HG02588 (cell line): Measurements from ENCODE around the gene PHRF1.

Source experiments
- ATAC-seq: cut with Tn5 transposase; IDR thresholded peaks from one replicate; pipeline ENCODE4 v1.9.1; 2021; ENCODE audit warnings: mild to moderate bottlenecking, moderate library complexity; ENCODE audit not compliant: unreplicated experiment

PHRF1 gene

DNA sequence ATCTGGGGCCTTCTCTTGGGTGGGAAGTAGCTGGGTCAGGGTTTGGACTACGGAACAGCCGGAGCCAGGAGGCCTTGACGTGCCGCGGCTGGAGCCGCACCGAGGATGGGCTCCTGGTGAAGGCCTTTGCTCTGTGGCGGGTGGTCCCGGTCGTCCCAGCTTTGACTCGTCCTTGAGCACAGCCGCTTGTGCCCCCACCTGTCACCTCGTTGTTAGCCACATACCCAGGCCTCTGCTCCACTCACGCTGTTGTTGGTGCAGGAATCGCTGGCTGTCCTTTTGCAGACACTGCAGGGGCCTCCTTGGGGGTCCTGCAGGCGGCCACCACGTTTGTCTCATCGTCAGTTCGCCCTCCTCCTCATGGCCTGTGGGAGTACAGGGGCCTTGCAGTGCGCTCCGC lies 17.1 kb downstream of the PHRF1 start:
- no peak for ATAC-seq

DNA sequence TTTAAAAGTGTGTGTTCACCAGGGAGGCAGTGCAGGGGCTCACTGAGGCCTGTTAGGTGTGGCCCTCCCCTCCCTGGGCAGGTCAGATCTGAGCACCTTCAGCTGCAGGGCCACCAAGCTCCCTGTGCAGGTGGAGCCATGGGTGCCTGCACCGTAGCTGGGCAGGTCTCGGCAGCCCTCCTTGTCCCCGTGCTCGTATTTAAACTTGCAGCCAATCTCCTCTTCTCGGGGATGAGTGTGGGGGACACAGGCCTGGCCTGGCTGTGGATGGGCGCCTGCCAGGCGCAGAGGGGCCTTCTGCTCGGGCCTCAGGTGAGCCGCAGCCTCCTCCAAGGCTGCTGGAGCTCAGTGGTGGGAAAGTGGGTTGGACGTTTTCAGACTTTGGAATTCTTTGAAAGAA lies 19.1 kb downstream of the PHRF1 start:
- no peak for ATAC-seq

DNA sequence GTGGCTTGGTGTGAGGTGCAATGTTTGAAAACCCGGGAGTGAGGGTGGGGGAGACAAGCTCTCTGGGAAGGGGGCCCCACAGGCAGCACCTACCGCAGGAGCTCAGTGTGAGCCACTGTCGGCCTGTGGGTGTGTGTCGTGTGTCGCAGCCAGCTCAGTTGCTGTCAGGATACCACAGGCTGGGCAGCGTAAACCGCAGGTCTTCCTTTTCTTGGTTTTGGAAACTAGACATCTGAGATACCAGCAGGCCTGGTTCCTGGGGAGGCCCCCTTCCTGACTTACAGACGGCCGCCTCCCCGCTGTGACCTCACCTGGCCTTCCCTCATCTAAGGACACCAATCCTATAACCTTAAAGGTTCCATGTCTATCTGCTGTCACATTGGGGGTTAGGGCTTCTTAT lies 20.1 kb downstream of the PHRF1 start:
- ATAC-seq: no peak

DNA sequence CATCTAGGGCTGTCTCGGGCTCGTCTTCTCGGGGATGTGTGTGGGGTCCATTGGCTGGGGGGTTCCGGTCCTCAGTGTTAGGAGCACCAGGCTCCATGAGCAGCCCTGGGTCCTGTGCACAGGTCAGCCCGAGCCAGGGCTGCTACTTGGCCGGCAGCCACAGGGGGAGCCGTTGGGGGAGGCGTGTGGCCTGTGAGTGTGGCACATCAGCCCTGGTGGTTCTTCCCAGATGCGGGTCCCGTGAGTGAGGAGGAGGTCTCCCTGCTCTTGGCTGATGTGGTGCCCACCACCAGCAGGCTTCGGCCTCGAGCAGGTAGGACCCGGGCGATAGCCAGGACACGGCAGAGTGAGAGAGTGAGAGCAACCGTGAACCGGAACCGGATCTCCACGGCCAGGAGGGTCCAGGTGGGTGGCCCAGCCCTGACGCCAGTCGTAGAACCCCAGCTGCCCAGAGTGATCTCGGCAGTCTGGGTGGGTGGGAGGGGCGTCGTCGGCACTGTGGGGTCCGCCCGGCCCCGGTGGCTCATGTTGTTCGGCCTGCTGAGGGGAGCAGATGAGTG lies 21.0 kb downstream of the PHRF1 start:
- ATAC-seq: no peak

DNA sequence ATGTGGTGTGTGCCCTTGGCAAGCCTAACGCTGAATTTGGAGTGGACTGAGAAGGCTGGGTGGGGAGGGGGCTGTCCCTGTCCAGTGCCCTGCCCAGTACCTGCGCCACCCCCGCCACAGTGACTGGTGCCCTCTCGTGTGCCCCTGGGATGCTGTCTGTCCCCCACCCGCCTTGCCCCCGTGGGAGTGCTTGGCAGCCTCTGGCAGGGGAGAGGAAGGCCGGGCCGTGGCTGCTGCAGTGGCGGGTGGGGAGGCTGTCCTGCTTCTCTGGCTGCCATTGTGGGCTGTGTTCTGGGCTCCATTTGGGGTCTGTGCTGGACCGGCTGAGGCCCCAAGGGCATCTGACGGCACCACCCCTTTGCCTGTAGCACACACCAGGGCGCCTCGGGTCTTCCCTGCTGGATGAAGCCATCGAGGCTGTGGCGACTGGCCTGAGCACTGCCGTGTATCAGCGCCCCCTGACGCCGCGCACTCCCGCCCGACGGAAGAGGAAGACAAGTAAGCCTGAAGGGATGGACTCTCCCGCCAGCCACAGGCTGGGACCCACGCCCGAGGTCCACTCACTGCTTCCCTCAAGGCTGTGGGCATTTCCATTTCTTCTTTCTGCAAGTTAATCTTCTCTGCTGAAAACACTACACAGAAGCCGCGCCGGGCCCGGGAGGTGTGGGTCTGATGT lies 21.9 kb downstream of the PHRF1 start:
- ATAC-seq: no peak

DNA sequence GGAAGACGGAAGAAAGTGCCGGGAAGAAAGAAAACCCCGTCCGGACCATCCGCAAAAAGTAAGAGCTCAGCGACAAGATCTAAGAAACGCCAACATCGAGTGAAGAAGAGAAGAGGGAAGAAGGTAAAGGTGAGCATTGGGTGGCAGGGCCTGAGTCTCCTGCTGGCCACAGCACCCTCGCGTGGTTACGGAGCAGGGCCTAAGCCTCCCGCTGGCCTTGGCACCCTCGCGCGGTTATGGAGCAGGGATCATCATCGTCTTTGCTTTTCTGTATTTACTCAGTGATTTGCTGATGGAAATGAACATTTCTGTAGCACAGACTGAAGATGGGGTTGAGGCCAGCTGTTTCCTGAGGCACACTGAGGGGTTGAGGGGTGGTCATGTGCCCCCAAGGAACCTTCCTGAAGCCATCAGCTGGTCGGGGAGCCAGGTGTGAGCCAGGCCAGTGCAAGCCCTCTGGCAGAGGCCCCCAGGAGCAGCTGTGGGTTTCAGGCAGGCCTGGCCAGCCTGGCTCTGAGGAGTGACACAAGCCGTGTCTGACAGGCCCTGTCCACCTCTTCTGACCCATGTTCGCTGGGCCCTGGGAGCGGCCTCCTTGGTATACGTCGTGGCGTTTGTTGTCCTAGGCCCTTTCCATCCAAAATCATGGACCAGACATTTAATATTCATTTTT lies 25.4 kb downstream of the PHRF1 start:
- ATAC-seq: no peak

DNA sequence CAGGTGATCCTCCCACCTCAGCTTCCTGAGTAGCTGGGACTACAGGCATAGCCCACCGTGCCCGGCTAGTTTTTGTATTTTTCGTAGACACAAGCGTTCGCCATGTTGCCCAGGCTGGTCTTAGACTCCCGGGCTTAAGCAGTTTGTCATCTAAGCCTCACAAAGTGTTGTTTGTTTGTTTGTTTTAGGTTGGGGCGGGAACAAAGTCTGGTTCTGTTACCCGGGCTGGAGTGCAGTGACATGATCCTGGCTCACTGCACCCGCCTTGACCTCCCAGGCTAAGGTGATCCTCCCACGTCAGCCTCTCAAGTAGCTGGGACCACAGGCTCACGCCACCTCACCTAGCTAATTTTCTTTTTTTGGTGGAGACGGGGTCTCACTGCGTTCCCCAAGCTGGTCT lies 26.9 kb downstream of the PHRF1 start:
- no peak for ATAC-seq

DNA sequence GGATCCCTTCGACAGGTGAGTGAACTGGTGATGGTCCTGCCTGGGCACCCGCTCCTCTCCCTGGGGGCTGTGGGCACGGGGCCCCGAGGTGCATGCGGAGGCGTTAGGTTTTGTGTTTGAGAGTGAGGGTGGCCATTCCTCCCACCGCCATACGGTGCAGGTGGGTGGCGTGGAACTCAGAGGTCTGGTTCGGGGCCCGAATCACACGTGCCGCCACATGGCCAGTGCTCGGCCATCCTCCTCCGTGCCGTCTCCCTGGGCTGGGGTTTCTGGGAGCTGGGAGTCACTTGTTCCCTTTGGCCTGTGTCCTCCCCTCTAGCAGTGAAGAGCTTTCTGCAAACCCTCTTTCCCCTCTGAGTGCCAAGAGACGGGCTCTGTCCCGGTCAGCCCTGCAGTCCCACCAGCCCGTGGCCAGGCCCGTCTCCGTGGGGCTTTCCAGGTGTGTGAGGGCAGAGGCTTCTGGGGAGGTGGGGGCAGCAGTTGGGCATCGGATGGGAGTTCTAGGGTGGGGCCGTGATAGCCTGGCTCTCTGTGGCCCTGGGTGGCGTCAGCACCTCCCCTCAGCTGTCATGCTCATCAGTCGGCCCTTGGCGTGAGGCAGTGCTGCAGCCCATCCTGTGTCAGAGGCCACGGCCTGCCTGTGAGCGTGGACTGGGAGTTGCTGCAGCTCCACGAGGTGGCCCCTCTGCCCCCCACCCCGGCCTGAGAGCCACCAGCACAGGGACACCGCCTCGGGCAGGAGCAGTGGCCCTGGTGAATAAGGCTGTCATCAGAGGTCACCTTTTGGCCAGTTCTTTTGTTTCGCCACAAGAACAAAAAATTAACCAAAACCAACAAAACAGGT lies 29.2 kb downstream of the PHRF1 start:
- ATAC-seq: no peak

DNA sequence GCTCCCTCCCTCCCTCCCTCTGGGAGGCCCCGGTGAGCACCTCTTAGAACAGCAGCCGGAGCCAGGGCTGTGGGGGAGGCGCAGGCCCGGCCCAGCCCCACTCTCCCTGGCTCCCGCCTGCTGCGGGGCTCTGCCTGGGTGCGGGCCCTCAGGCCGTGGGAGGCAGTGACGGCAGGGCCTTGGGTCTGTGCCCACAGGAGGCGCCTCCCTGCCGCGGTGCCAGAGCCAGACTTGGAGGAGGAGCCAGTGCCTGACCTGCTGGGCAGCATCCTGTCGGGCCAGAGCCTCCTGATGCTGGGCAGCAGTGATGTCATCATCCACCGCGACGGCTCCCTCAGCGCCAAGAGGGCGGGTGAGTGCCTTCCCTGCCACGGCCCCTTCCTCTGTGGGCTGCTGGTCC lies 30.0 kb downstream of the PHRF1 start:
- no peak for ATAC-seq

DNA sequence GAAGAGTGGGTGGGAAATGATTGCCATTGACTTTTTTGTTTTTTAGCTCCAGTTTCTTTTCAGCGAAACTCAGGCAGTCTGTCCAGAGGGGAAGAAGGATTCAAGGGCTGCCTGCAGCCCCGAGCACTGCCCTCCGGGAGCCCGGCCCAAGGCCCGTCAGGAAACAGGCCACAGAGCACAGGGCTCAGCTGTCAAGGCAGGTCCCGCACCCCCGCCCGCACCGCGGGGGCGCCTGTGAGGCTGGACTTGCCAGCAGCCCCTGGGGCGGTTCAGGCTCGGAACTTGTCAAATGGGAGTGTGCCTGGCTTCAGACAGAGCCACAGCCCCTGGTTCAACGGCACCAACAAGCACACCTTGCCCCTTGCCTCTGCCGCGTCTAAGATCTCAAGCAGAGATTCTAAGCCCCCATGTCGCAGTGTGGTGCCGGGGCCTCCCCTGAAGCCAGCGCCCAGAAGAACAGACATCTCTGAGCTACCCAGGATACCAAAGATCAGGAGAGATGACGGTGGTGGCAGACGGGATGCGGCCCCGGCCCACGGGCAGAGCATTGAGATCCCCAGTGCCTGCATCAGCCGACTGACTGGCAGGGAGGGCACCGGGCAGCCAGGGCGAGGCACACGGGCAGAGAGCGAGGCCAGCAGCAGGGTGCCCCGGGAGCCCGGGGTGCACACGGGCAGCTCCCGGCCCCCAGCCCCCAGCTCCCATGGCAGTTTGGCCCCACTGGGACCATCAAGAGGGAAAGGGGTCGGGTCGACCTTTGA lies 30.9 kb downstream of the PHRF1 start:
- no peak for ATAC-seq

DNA sequence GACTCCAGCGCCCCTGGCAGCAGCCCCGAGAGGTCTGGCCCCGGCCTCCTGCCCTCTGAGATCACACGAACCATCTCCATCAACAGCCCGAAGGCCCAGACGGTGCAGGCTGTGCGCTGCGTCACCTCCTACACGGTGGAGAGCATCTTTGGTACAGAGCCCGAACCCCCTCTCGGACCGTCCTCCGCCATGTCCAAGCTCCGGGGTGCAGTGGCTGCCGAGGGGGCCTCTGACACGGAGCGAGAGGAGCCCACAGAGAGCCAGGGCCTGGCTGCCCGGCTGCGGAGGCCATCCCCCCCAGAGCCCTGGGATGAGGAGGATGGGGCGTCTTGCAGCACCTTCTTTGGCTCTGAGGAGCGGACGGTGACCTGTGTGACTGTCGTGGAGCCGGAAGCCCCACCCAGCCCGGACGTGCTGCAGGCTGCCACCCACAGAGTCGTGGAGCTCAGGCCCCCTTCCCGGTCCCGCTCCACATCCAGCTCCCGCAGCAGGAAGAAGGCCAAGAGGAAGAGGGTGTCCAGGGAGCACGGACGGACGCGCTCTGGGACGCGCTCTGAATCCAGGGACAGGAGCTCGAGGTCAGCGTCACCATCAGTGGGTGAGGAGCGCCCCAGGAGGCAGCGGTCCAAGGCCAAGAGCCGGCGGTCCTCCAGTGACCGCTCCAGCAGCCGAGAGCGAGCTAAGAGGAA lies 31.8 kb downstream of the PHRF1 start:
- ATAC-seq: no peak

DNA sequence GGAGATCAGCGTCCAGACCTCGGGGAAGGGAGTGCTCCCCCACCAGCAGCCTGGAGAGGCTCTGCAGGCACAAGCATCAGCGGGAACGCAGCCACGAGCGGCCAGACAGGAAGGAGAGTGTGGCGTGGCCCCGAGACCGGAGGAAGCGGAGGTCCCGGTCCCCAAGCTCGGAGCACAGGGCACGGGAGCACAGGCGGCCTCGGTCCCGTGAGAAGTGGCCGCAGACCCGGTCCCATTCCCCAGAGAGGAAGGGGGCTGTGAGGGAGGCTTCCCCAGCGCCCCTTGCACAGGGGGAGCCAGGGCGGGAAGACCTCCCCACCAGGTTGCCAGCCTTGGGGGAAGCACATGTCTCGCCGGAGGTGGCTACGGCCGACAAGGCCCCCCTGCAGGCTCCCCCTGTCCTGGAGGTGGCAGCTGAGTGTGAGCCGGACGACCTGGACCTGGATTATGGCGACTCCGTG lies 32.6 kb downstream of the PHRF1 start:
- ATAC-seq: no peak

DNA sequence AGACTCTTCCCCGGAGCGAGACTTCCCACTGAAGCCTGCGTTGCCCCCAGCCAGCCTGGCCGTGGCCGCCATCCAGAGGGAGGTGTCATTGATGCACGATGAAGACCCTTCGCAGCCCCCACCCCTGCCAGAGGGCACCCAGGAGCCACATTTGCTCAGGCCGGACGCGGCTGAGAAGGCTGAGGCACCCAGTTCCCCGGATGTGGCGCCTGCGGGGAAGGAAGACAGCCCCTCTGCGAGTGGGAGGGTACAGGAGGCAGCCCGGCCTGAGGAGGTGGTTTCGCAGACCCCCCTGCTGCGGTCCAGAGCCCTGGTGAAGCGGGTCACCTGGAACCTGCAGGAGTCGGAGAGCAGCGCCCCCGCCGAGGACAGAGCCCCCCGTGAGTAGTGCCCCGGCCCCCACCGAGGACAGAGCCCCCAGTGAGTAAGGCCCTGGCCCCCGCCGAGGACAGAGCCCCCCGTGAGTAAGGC lies 33.1 kb downstream of the PHRF1 start:
- ATAC-seq: no peak

DNA sequence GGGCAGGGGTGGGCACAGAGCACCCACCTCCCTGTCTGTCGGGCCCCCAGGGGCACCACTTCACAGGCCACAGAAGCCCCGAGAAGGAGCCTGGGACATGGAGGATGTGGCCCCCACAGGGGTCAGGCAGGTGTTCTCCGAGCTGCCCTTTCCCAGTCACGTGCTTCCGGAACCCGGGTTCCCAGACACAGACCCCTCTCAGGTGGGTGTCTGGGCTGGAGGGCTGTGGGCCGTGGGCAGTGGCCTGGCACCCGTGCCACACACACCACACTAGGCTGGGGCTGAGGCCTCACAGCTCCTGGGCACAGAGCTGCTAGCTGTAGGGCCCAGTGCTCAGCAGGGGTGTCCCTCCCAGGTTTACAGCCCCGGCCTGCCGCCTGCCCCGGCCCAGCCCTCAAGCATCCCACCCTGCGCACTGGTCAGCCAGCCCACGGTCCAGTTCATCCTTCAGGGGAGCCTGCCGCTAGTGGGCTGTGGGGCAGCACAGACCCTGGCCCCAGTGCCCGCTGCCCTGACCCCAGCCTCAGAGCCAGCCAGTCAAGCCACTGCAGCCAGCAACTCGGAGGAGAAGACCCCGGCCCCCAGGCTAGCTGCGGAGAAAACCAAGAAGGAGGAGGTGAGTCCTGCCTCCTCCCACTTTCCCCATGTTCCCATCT lies 34.0 kb downstream of the PHRF1 start:
- no peak for ATAC-seq

DNA sequence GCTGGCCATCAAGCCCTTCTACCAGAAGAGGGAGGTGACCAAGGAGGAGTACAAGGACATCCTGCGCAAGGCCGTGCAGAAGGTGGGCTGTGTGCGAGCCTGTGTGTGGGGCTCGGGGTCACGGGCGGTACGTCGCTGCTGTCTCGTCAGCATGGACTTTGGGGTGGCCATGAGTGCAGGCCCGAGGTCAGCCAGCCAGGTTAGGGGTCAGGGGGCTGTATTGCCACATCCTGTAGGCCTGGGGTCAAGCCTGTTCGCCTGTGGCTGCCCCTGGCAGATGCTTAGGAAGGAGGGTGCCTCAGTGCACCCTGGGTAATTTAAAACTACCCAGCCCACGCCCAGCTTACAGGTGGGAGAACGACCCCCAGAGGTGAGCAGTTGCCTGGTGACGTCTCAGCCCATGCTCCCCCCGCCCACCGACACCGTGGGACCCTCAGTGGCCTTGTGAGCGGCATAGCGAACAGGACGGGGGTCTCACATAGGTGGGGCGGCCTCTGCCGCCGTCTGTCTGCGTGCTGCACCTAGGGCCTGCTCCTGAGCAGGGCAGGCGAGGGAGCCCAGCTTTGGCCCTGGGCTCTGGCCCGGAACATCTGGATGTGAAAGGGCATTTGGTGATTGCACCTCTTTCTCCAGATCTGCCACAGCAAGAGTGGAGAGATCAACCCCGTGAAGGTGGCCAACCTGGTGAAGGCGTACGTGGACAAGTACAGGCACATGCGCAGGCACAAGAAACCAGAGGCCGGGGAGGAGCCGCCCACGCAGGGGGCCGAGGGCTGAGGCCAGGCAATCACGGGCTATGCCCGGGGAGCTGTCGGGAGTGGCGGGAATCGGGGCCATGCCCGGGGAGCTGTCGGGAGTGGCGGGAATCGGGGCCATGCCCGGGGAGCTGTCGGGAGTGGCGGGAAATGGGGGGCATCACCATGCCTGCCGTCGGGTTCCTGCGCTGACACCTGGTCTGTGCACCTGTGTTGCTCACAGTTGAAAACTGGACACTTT lies 35.0 kb downstream of the PHRF1 start:
- no peak for ATAC-seq

DNA sequence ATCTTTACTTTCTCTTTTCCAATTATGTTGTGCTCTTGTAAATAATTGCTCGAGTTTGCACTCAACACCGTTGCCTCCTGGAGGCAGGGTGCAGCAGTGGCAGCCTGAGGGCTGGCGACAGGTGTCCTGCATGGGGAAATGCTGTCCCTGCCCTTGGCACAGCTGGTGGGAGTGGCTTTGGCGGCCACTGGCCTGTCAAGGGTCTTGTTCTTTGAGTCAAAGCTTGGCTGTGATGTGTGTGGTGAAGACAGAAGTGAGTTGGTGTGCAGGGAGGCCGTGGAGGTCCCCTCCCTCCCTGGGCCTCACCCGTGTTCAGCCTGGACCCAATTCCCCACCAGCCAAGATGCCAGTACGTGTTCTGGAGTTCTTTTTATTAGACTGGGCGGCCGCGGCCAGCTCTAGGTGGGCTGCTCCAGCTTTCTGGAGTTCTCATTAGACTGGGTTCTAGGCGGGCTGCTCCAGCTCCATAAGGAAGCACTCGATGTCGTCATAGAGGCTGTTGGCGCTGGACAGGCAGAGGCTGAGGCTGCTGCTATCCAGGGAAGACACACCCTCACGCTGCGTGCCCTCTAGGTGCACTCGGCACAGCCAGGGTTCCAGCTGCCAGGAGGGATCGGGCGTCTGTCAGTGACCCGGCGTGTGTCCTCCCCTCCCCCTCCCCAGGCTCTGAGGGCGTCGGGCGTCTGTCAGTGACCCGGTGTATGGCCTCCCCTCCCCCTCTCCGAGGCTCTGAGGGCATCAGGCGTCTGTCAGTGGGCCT lies 36.1 kb downstream of the PHRF1 start:
- no peak for ATAC-seq

DNA sequence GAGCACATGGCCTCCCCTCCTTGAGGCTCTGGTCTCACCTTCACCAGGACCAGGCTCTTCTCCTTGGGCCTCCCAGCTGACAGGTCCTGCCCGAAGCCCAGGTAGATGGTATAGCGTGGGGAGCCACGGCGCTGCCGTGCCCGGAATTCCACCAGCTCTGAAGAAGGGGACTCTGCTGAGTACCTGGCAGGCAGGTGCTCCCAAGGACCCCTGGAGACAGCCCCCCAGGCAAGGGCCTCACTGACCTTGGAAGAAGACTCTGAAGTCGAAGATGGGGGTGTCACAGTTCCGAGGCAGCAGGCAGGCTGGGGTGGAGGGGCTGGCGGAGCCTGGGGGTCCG lies 36.7 kb downstream of the PHRF1 start:
- no peak for ATAC-seq
